BLaER1 treated with 17β-estradiol and CSF1 and Interleukin-3, amounts not matched to agents 10 nM and 100 nM (cell line): ENCODE measurements around the gene APBB2.

ENCODE experiments used
- H3K27ac ChIP-seq, 11 experiments: shearing (Covaris generic); formaldehyde crosslinking; 2 replicates each; pipeline ENCODE4 v1.8.1; 2022
- H3K27me3 ChIP-seq, 11 experiments: shearing (Covaris generic); formaldehyde crosslinking; 2 replicates each; pipeline ENCODE4 v1.8.1; 2022
- H3K36me3 ChIP-seq, 11 experiments: shearing (Covaris generic); formaldehyde crosslinking; 2 replicates each; pipeline ENCODE4 v1.8.1; 2022
- H3K4me1 ChIP-seq, 10 experiments: shearing (Covaris generic); formaldehyde crosslinking; 2 replicates each; pipeline ENCODE4 v1.8.1; 2022
- H3K4me2 ChIP-seq, 11 experiments: shearing (Covaris generic); formaldehyde crosslinking; 2 replicates each; pipeline ENCODE4 v1.8.1; 2022
- H3K4me3 ChIP-seq, 10 experiments: shearing (Covaris generic); formaldehyde crosslinking; 2 replicates each; pipeline ENCODE4 v1.8.1; 2022
- H3K9ac ChIP-seq, 11 experiments: shearing (Covaris generic); formaldehyde crosslinking; 2 replicates each; pipeline ENCODE4 v1.8.1; 2022
- H3K9me3 ChIP-seq, 11 experiments: shearing (Covaris generic); formaldehyde crosslinking; replicated peaks in 1 of 11; 2 replicates each; pipeline ENCODE4 v1.8.1; 2022
- H4K20me1 ChIP-seq, 11 experiments: shearing (Covaris generic); formaldehyde crosslinking; 2 replicates each; pipeline ENCODE4 v1.8.1; 2022
- Cebpa-rat ChIP-seq, 11 experiments: shearing (Covaris generic); IDR thresholded peaks; 2 replicates each; pipeline ENCODE4 v1.8.1; 2022

APBB2 gene

GRCh38 chr4:41015016-41015675 is 199.2 kb downstream of the APBB2 start:
- Histone ChIP-seq H3K27me3 (no peaks in the 10 kb centered on the region), H3K27ac (no peak overlapping the region)

DNA sequence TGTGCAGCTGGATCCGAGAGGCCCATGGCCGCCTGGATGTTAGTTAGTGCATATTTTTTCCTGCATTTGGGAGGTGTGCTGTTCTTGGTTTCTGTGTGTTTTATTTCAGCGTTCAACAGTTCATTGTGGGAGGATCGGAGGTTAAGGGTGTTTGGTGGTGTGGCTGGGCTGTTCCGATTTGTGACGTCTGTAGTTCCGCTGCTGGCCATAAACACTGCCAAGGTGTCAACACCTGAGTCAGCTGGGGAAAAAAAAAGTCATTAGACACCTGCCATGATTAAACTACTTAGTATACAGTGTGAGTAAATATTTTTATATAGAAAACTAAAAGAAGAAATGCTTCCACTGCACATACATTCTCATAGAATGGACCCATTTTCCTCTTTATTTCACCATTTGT is 200.2 kb downstream of the APBB2 start:
- Histone ChIP-seq H3K36me3 (peaks cover 9 to 33% (median 20%) of the 10 kb centered on the region in 11 experiments; a peak in 18 of 22 replicates), H3K27ac (no peak overlapping the region), H4K20me1 (no peaks in the 10 kb centered on the region), H3K4me2 (no peak overlapping the region), H3K4me3 (no peak overlapping the region), H3K9me3 (peaks cover 0 to 7% (median 0%) of the 10 kb centered on the region in 11 experiments; a peak in 1 of 22 replicates), H3K27me3 (no peaks in the 10 kb centered on the region), H3K9ac (no peak overlapping the region), H3K4me1 (no peaks in the 10 kb centered on the region)
- no peak for TF ChIP-seq Cebpa-rat (IDR thresholded peaks at IDR 0.05)

More at GRCh38 chr4:41015016-41015675, 199.2 kb downstream of the APBB2 start:
- no peak for TF ChIP-seq Cebpa-rat (IDR thresholded peaks at IDR 0.05)
- H3K36me3 ChIP-seq, result peaks cover 9 to 33% (median 20%) of the 10 kb centered on the region in 11 experiments; a peak in 18 of 22 replicates
- no peaks in the 10 kb centered on the region for H4K20me1 ChIP-seq
- peaks cover 0 to 7% (median 0%) of the 10 kb centered on the region in 10 experiments; a peak in 1 of 20 replicates for H3K4me1 ChIP-seq
- peaks cover 0 to 11% (median under 1%) of the 10 kb centered on the region in 11 experiments; a peak in 2 of 22 replicates for H3K9me3 ChIP-seq
- H3K9ac ChIP-seq, result no peak overlapping the region
- no peak overlapping the region for H3K4me3 ChIP-seq
- no peak overlapping the region for H3K4me2 ChIP-seq

GRCh38 chr4:41013746-41014145 is 200.6 kb downstream of the APBB2 start:
- Histone ChIP-seq H3K4me3 (no peak overlapping the region), H3K9ac (no peak overlapping the region), H4K20me1 (no peaks in the 10 kb centered on the region), H3K4me1 (no peaks in the 10 kb centered on the region), H3K27ac (no peak overlapping the region), H3K36me3 (peaks cover 9 to 33% (median 20%) of the 10 kb centered on the region in 11 experiments; a peak in 18 of 22 replicates), H3K4me2 (no peak overlapping the region), H3K27me3 (no peaks in the 10 kb centered on the region), H3K9me3 (peaks cover 0 to 7% (median 0%) of the 10 kb centered on the region in 11 experiments; a peak in 1 of 22 replicates)
- no peak for TF ChIP-seq Cebpa-rat (IDR thresholded peaks at IDR 0.05)

DNA sequence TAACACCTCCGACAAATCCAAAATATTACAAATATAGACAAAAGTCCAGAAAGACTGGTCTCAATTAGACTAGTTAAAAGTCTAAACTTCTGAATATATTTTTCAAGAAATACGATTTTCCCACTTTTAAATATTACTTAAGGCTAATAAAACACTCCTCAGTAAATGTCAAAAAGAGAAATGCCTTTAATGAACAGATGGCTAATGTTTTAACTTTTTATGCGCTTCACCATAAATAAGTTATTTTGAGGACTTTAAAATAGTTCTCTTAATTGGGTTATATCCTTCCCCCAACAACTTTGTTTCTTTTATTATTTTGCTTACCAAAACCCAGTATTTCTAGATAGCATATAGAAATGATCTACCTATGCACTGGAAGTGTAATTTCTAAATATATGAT is 201.4 kb downstream of the APBB2 start:
- Histone ChIP-seq H4K20me1 (no peaks in the 10 kb centered on the region), H3K4me2 (no peak overlapping the region), H3K9me3 (peaks cover 0 to 3% (median 0%) of the 10 kb centered on the region in 11 experiments; a peak in 1 of 22 replicates), H3K27me3 (no peaks in the 10 kb centered on the region), H3K27ac (no peak overlapping the region), H3K4me3 (no peak overlapping the region), H3K9ac (no peak overlapping the region), H3K4me1 (no peaks in the 10 kb centered on the region), H3K36me3 (peaks cover 9 to 38% (median 20%) of the 10 kb centered on the region in 11 experiments; a peak in 18 of 22 replicates)
- no peak for TF ChIP-seq Cebpa-rat (IDR thresholded peaks at IDR 0.05)

- H3K27ac ChIP-seq, result no peak overlapping the region
- no peak for TF ChIP-seq Cebpa-rat (IDR thresholded peaks at IDR 0.05)
- no peak overlapping the region for H3K4me3 ChIP-seq
- H3K4me1 ChIP-seq, result no peaks in the 10 kb centered on the region
- H3K36me3 ChIP-seq, result peaks cover 9 to 44% (median 20%) of the 10 kb centered on the region in 11 experiments; a peak in 18 of 22 replicates
- H4K20me1 ChIP-seq, result no peaks in the 10 kb centered on the region
- H3K4me2 ChIP-seq, result no peak overlapping the region
- no peak overlapping the region for H3K9ac ChIP-seq
- H3K9me3 ChIP-seq, result peaks cover 0 to 9% (median 1%) of the 10 kb centered on the region in 11 experiments; a peak in 11 of 22 replicates
- H3K27me3 ChIP-seq, result no peaks in the 10 kb centered on the region
Measured at GRCh38 chr4:41012293-41012692, 202.0 kb downstream of the APBB2 start.

DNA sequence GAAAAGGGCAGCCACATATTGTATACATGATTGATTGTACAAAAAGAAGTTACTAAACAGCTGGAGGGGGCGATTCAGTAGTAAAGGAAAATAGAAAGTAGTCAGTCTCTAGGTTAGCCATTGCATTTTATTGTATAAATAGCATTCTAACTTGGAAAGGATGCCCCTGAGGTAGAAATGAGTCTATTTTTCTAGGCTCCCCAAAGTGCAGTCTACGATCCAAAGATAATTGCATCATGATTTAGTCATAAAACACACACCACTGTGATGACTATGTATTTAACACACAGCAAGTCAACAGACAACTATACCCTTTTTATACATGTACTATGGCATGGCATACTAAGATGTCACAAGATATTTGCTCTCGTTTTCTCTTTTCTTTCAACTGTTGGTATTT is 204.9 kb downstream of the APBB2 start:
- H3K4me2 ChIP-seq, result no peak overlapping the region
- H3K27me3 ChIP-seq, result no peaks in the 10 kb centered on the region
- H3K4me1 ChIP-seq, result no peaks in the 10 kb centered on the region
- peaks cover 0 to 17% (median 9%) of the 10 kb centered on the region in 11 experiments; a peak in 14 of 22 replicates for H3K9me3 ChIP-seq
- no peak overlapping the region for H3K27ac ChIP-seq
- no peak overlapping the region for H3K9ac ChIP-seq
- H3K36me3 ChIP-seq, result peaks cover 9 to 57% (median 20%) of the 10 kb centered on the region in 11 experiments; a peak in 18 of 22 replicates
- H4K20me1 ChIP-seq, result no peaks in the 10 kb centered on the region
- H3K4me3 ChIP-seq, result no peak overlapping the region
- no peak for TF ChIP-seq Cebpa-rat (IDR thresholded peaks at IDR 0.05)

DNA sequence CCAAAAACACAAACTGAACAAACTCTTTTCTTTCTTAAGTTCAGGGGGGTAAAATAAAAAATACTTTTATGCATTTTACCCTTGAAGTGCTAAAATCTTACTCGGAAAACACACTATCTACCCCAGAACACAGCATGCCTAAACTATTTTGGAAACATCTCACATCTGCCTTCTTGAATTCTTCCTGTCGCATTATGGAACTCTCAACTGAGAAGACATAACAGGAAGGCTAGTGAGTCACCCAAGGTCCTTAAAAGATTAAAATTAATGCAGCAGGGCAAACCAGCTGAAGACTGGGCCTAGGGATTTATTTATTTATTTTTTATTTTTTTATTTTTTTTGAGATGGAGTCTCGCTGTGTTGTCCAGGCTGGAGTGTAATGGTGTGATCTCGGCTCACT is 208.2 kb downstream of the APBB2 start:
- Histone ChIP-seq H3K27me3 (no peaks in the 10 kb centered on the region), H3K4me1 (0 out of 20 replicates have a peak, but pooled peaks cover 0 to under 1% (median 0%) of the 10 kb centered on the region in 10 experiments), H3K36me3 (peaks cover 0 to 33% (median 6%) of the 10 kb centered on the region in 11 experiments; a peak in 7 of 22 replicates), H3K27ac (no peak overlapping the region), H3K9ac (no peak overlapping the region), H3K4me2 (no peak overlapping the region), H3K9me3 (peaks cover 0 to 26% (median 9%) of the 10 kb centered on the region in 11 experiments; a peak in 14 of 22 replicates), H3K4me3 (no peak overlapping the region), H4K20me1 (no peaks in the 10 kb centered on the region)
- no peak for TF ChIP-seq Cebpa-rat (IDR thresholded peaks at IDR 0.05)

- no peak for TF ChIP-seq Cebpa-rat (IDR thresholded peaks at IDR 0.05)
- Histone ChIP-seq H3K27ac (no peak overlapping the region), H3K9me3 (peaks cover 11 to 46% (median 24%) of the 10 kb centered on the region in 11 experiments; a peak in 21 of 22 replicates), H3K4me3 (no peak overlapping the region), H3K9ac (no peak overlapping the region), H4K20me1 (no peaks in the 10 kb centered on the region), H3K4me2 (no peak overlapping the region), H3K27me3 (no peaks in the 10 kb centered on the region), H3K36me3 (peaks cover 0 to 27% (median 5%) of the 10 kb centered on the region in 11 experiments; a peak in 9 of 22 replicates), H3K4me1 (peaks cover 0 to 23% (median 14%) of the 10 kb centered on the region in 10 experiments; a peak in 13 of 20 replicates)
Measured at GRCh38 chr4:41002309-41002708, 212.0 kb downstream of the APBB2 start.

- peaks cover 0 to 15% (median 0%) of the 10 kb centered on the region in 11 experiments; a peak in 4 of 22 replicates for H3K36me3 ChIP-seq
- H3K4me2 ChIP-seq, result peak overlapping the region in 5 of 11 experiments; percentile 9 to 47 (median 40); a peak in 8 of 22 replicates
- peaks cover 0 to 33% (median 15%) of the 10 kb centered on the region in 10 experiments; a peak in 13 of 20 replicates for H3K4me1 ChIP-seq
- H3K9ac ChIP-seq, result no peak overlapping the region
- H3K9me3 ChIP-seq, result peaks cover 21 to 60% (median 30%) of the 10 kb centered on the region in 11 experiments; a peak in 21 of 22 replicates
- H3K27ac ChIP-seq, result peak overlapping the region in 5 of 11 experiments; percentile 26 to 55 (median 54); a peak in 9 of 22 replicates
- TF ChIP-seq Cebpa-rat (IDR thresholded peaks at IDR 0.05), result no peak
- H3K4me3 ChIP-seq, result no peak overlapping the region
- H3K27me3 ChIP-seq, result no peaks in the 10 kb centered on the region
- H4K20me1 ChIP-seq, result no peaks in the 10 kb centered on the region
Measured at GRCh38 chr4:41000356-41000755, 214.0 kb downstream of the APBB2 start.
